Measurements from ENCODE around the gene CPN1.

- TF ChIP-seq EZH2 (IDR thresholded peaks at IDR 0.05) (no peak), FOXP2 (optimal IDR thresholded peaks at IDR 0.05; ENCODE audit: control extremely low read depth, extremely low read length, insufficient read depth) (no peak), POLR2AphosphoS5 (IDR thresholded peaks at IDR 0.05; ENCODE audit: borderline replicate concordance, low read depth, low read length) (no peak)
Observed at GRCh38 chr10:100020142-100020885, 61.4 kb downstream of the CPN1 start.

Data from SK-N-MC (cell line).